K562 (cell line): ENCODE measurements around the gene IGSF3. TPM values are rescaled to one million over a fixed set of nuclear protein-coding genes. Genes with fewer than 3 reads are reported as not detected.

ENCODE experiments used
- JUN ChIP-seq, 2 experiments: sonication (generic) in 1 of 2; formaldehyde crosslinking in 1 of 2; IDR thresholded peaks; 2 replicates each; pipeline versions ENCODE4 v1.6.1 to v1.8.0; 2012 to 2022; ENCODE audit warnings: borderline replicate concordance in 2 of 2, mild to moderate bottlenecking in 2 of 2, improper control_type of control experiment in 1 of 2, low read depth in 1 of 2, low read length in 1 of 2, missing genetic modification reagents in 1 of 2
- MCM5 ChIP-seq: fragments of 450-650 bp; IDR thresholded peaks from 2 replicates; pipeline ENCODE4 v1.6.1; 2016; ENCODE audit warnings: low read depth
- NBN ChIP-seq: fragments of 450-650 bp; IDR thresholded peaks from 2 replicates; pipeline ENCODE4 v1.6.1; 2016; ENCODE audit warnings: low read depth, mild to moderate bottlenecking
- RUNX1 ChIP-seq: sonication (generic); IDR thresholded peaks from 2 replicates; pipeline ENCODE4 v1.6.1; 2016; ENCODE audit warnings: antibody characterized with exemption, low read depth
- YY1 ChIP-seq, 3 experiments: IDR thresholded peaks; 2 replicates each; pipeline ENCODE4 v1.6.1; 2011; ENCODE audit warnings: low read length in 2 of 3, mild to moderate bottlenecking in 2 of 3, moderate library complexity in 2 of 3, borderline replicate concordance in 1 of 3, control low read depth in 1 of 3, low read depth in 1 of 3; ENCODE audit not compliant: insufficient read depth in 3 of 3, insufficient replicate concordance in 2 of 3, control insufficient read depth in 1 of 3, insufficient read length in 1 of 3; ENCODE audit errors: extremely low read depth in 1 of 3
- ZEB2 ChIP-seq: fragments of 450-650 bp; IDR thresholded peaks from 2 replicates; pipeline ENCODE4 v1.6.1; 2016
- ZNF436 ChIP-seq: fragments of 250-450, 450-650 bp; sonication (Bioruptor Pico); formaldehyde crosslinking; IDR thresholded peaks from 2 replicates; pipeline ENCODE4 v1.7.0; 2020; ENCODE audit warnings: mild to moderate bottlenecking
- polyA plus RNA-seq, 8 experiments: library from polyadenylated mRNA; depleted of rRNA in 4 of 8; stranded (reverse) in 5 of 8; unstranded in 3 of 8; fragments of >200 nt; fragmentation: Nextera tagmentation in 2 of 8; fragmentation: Illumina TruSeq in 1 of 8; extraction: Ambion mirVana in 2 of 8; extraction: Trizol in 1 of 8; gene quantifications; 2 replicates each; pipeline versions ENCODE4 v1.2.1 to v1.2.3, GENCODE V29; 2011 to 2014; ENCODE audit warnings: inconsistent platforms in 1 of 8, missing spikeins in 1 of 8
- total RNA-seq, 7 experiments: library from RNA; depleted of rRNA in 6 of 7; stranded (reverse); fragments of >200 nt in 6 of 7; fragmentation: Illumina TruSeq in 2 of 7; extraction: Trizol in 2 of 7; gene quantifications; 2 replicates each; pipeline versions ENCODE4 v1.2.1 to v1.2.3, GENCODE V29; 2011 to 2021; ENCODE audit warnings: low replicate concordance in 1 of 7
- TF ChIP-seq, protein P1 (sequence below), 2 experiments: fragments of 450-650 bp in 1 of 2; sonication (generic) in 1 of 2; formaldehyde crosslinking in 1 of 2; IDR thresholded peaks in 1 of 2; conservative IDR thresholded peaks in 1 of 2; 2 replicates each; pipeline versions ENCODE4 v1.6.1 to v1.8.1; 2016 to 2023; ENCODE audit warnings: mild to moderate bottlenecking in 2 of 2, moderate library complexity in 2 of 2, inconsistent platforms in 1 of 2, missing genetic modification reagents in 1 of 2
- TF ChIP-seq, protein P2 (sequence below), 2 experiments: IDR thresholded peaks in 1 of 2; conservative IDR thresholded peaks in 1 of 2; 2 replicates each; pipeline ENCODE4 v1.6.1; 2016; ENCODE audit warnings: low read depth in 2 of 2, mild to moderate bottlenecking in 1 of 2, missing compliant biosample characterization in 1 of 2, missing genetic modification characterization in 1 of 2, moderate library complexity in 1 of 2
- TF ChIP-seq, protein P3 (sequence below), 2 experiments: fragments of 450-650 bp in 1 of 2; sonication (generic) in 1 of 2; formaldehyde crosslinking in 1 of 2; IDR thresholded peaks; 2 replicates each; pipeline versions ENCODE4 v1.7.1 to v1.9.0; 2016 to 2022; ENCODE audit warnings: inconsistent platforms in 1 of 2, mild to moderate bottlenecking in 1 of 2, missing genetic modification reagents in 1 of 2

IGSF3 gene
- total and polyA plus RNA-seq, 9 of the 15 experiments (the other 6 are each of a cell fraction or from before 2014, with no cell fraction given), result 1.1 to 15.0 (median 8.3) TPM

DNA sequence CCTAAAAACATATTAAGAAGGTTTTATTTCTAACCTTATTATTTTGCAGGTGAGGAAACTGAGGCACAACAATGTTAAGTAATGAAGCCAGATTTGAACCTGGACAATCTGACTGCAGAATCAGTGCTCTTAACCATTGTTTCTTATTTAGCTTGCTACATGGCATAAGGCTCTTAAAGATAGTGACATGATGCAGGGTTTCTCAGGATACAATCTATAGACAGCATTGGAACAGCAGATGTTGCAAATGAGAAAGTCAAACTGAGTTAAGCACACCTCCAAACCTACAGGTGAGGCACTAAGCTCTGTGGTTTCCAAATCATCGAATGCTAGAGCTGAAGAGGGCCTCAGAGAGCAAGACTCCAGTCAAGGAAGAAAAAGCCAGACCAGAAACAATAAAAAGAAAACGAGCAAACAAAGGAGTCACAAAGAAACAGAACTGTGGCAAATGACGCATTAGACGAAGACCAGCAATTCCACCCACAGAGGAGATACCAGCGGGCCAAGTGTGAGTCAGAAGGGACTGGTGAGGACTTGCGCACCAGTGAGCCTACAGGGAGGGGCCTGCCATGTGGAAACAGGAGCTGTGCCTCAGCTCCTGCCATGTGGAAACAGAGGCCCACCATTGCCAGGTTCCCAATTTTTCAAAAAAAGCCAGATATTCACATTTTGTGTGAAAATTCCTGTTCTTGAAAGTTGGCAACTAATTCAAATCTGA, 111.1 kb downstream of the IGSF3 start (continued):
- TF ChIP-seq, protein P1, sequence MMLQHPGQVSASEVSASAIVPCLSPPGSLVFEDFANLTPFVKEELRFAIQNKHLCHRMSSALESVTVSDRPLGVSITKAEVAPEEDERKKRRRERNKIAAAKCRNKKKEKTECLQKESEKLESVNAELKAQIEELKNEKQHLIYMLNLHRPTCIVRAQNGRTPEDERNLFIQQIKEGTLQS (IDR thresholded peaks at IDR 0.05), result peak; percentile 83
- TF ChIP-seq, protein P1 (CRISPR knock-in tag; conservative IDR thresholded peaks at IDR 0.05), result no peak
- TF ChIP-seq, protein P2, sequence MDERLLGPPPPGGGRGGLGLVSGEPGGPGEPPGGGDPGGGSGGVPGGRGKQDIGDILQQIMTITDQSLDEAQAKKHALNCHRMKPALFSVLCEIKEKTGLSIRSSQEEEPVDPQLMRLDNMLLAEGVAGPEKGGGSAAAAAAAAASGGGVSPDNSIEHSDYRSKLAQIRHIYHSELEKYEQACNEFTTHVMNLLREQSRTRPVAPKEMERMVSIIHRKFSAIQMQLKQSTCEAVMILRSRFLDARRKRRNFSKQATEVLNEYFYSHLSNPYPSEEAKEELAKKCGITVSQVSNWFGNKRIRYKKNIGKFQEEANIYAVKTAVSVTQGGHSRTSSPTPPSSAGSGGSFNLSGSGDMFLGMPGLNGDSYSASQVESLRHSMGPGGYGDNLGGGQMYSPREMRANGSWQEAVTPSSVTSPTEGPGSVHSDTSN (CRISPR knock-in tag; IDR thresholded peaks at IDR 0.05; ENCODE audit: low read depth), result no peak
- TF ChIP-seq, protein P2 (tag; conservative IDR thresholded peaks at IDR 0.05; ENCODE audit: low read depth), result no peak
- TF ChIP-seq ZEB2 (peak; percentile 45; the same call in 1 of the 2 replicates), MCM5 (no peak), ZNF436 (CRISPR knock-in tag) (no peak), YY1 (IDR thresholded peaks at IDR 0.05; ENCODE audit: borderline replicate concordance in 1 of 3, control insufficient read depth in 1 of 3, extremely low read depth in 1 of 3, insufficient read depth in 3 of 3, insufficient read length in 1 of 3, insufficient replicate concordance in 2 of 3, low read depth in 1 of 3, low read length in 2 of 3) (peak in 1 of 3 experiments; percentile 17), RUNX1 (no peak), NBN (0 out of 2 replicates have a peak, but pooled peaks have one; percentile 25), JUN (IDR thresholded peaks at IDR 0.05; ENCODE audit: borderline replicate concordance, low read depth, low read length) (peak; percentile 68), JUN (CRISPR knock-in tag; IDR thresholded peaks at IDR 0.05; ENCODE audit: borderline replicate concordance) (no peak)
- TF ChIP-seq, protein P3, sequence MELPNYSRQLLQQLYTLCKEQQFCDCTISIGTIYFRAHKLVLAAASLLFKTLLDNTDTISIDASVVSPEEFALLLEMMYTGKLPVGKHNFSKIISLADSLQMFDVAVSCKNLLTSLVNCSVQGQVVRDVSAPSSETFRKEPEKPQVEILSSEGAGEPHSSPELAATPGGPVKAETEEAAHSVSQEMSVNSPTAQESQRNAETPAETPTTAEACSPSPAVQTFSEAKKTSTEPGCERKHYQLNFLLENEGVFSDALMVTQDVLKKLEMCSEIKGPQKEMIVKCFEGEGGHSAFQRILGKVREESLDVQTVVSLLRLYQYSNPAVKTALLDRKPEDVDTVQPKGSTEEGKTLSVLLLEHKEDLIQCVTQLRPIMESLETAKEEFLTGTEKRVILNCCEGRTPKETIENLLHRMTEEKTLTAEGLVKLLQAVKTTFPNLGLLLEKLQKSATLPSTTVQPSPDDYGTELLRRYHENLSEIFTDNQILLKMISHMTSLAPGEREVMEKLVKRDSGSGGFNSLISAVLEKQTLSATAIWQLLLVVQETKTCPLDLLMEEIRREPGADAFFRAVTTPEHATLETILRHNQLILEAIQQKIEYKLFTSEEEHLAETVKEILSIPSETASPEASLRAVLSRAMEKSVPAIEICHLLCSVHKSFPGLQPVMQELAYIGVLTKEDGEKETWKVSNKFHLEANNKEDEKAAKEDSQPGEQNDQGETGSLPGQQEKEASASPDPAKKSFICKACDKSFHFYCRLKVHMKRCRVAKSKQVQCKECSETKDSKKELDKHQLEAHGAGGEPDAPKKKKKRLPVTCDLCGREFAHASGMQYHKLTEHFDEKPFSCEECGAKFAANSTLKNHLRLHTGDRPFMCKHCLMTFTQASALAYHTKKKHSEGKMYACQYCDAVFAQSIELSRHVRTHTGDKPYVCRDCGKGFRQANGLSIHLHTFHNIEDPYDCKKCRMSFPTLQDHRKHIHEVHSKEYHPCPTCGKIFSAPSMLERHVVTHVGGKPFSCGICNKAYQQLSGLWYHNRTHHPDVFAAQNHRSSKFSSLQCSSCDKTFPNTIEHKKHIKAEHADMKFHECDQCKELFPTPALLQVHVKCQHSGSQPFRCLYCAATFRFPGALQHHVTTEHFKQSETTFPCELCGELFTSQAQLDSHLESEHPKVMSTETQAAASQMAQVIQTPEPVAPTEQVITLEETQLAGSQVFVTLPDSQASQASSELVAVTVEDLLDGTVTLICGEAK (IDR thresholded peaks at IDR 0.05), result 0 out of 2 replicates have a peak, but pooled peaks have one; percentile 34
- TF ChIP-seq, protein P3 (CRISPR knock-in tag; IDR thresholded peaks at IDR 0.05), result no peak
